ENCODE data around the gene VSIG10L2.

The VSIG10L2 gene

GRCh38 chr11:125947419-125948277 is 1.8 kb downstream of the VSIG10L2 start:
- DNase-seq (ENCODE audit: low read depth), result no peak

GRCh38 chr11:125948278-125949051 is 2.6 kb downstream of the VSIG10L2 start:
- no peak for DNase-seq (ENCODE audit: low read depth)

- no peak for DNase-seq (ENCODE audit: low read depth)
These were observed 3.7 kb downstream of the VSIG10L2 start for GRCh38 chr11:125949271-125950177.

- no peak for DNase-seq (ENCODE audit: low read depth)
These were observed 4.3 kb downstream of the VSIG10L2 start for GRCh38 chr11:125950178-125950490.

GRCh38 chr11:125950696-125951651 is 5.1 kb downstream of the VSIG10L2 start:
- peak; percentile 51 for DNase-seq (ENCODE audit: low read depth)

- no peak for DNase-seq (ENCODE audit: low read depth)
These were observed 5.9 kb downstream of the VSIG10L2 start for GRCh38 chr11:125951731-125952130.

- no peak for DNase-seq (ENCODE audit: low read depth)
These were observed 6.7 kb downstream of the VSIG10L2 start for GRCh38 chr11:125952559-125952958.

- no peak for DNase-seq (ENCODE audit: low read depth)
These were observed 7.1 kb downstream of the VSIG10L2 start for GRCh38 chr11:125952973-125953372.

- no peak for DNase-seq (ENCODE audit: low read depth)
These were observed 7.6 kb downstream of the VSIG10L2 start for GRCh38 chr11:125953401-125953935.

- no peak for DNase-seq (ENCODE audit: low read depth)
These were observed 8.5 kb downstream of the VSIG10L2 start for GRCh38 chr11:125954123-125954944.

GRCh38 chr11:125954945-125955640 is 9.2 kb downstream of the VSIG10L2 start:
- no peak for DNase-seq (ENCODE audit: low read depth)

GRCh38 chr11:125955856-125956255 is 10.0 kb downstream of the VSIG10L2 start:
- DNase-seq (ENCODE audit: low read depth), result no peak

- peak; percentile 27 for DNase-seq (ENCODE audit: low read depth)
These were observed 10.7 kb downstream of the VSIG10L2 start for GRCh38 chr11:125956391-125957134.

GRCh38 chr11:125957618-125958332 is 11.9 kb downstream of the VSIG10L2 start:
- DNase-seq (ENCODE audit: low read depth), result peak; percentile 7

GRCh38 chr11:125958872-125959400 is 13.1 kb downstream of the VSIG10L2 start:
- no peak for DNase-seq (ENCODE audit: low read depth)

- DNase-seq (ENCODE audit: low read depth), result no peak
These were observed 13.7 kb downstream of the VSIG10L2 start for GRCh38 chr11:125959511-125959910.

GRCh38 chr11:125959931-125960330 is 14.1 kb downstream of the VSIG10L2 start:
- DNase-seq (ENCODE audit: low read depth), result no peak

- DNase-seq (ENCODE audit: low read depth), result no peak
These were observed 14.9 kb downstream of the VSIG10L2 start for GRCh38 chr11:125960771-125961170.

Measured in stromal cell of bone marrow (primary cell).